ENCODE data around the gene RTN4R. TPM values are rescaled to one million over a fixed set of nuclear protein-coding genes. Genes with fewer than 3 reads are reported as not detected.

RTN4R gene
- total RNA-seq, 1 donor from 2014 or later: 2.0 TPM

GRCh38 chr22:20258584-20259326 is 9.4 kb downstream of the RTN4R start:
- intact Hi-C loops (cut with micrococcal nuclease): no loop called here

GRCh38 chr22:20258021-20258299 is 10.2 kb downstream of the RTN4R start:
- intact Hi-C loops (cut with micrococcal nuclease): no loop called here

GRCh38 chr22:20257212-20258020 is 10.7 kb downstream of the RTN4R start:
- intact Hi-C loops (cut with micrococcal nuclease): no loop called here

GRCh38 chr22:20256551-20257211 is 11.4 kb downstream of the RTN4R start:
- intact Hi-C loops (cut with micrococcal nuclease): no loop called here

- intact Hi-C loops (cut with micrococcal nuclease): no loop called here
These were observed 12.1 kb downstream of the RTN4R start for GRCh38 chr22:20256027-20256426.

GRCh38 chr22:20254975-20255946 is 12.9 kb downstream of the RTN4R start:
- intact Hi-C loops (cut with micrococcal nuclease): no loop called here

- intact Hi-C loops (cut with micrococcal nuclease): no loop called here
These were observed 15.0 kb downstream of the RTN4R start for GRCh38 chr22:20253161-20253560.

- intact Hi-C loops (cut with micrococcal nuclease): no loop called here
These were observed 16.1 kb downstream of the RTN4R start for GRCh38 chr22:20251981-20252380.

DNA sequence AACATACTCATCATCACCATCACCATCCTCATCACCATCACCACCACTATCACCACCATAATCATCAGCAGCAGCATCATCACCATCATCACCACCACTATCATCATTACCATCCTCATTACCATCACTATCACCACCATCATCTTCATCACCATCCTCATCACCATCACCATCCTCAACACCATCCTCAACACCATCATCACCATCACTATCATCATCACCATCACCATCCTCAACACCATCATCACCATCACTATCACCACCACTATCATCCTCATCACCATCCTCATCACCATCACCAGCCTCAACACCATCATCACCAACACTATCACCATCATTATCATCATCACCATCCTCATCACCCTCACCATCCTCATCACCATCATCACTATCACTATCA is 16.6 kb downstream of the RTN4R start:
- intact Hi-C loops (cut with micrococcal nuclease): no loop called here

DNA sequence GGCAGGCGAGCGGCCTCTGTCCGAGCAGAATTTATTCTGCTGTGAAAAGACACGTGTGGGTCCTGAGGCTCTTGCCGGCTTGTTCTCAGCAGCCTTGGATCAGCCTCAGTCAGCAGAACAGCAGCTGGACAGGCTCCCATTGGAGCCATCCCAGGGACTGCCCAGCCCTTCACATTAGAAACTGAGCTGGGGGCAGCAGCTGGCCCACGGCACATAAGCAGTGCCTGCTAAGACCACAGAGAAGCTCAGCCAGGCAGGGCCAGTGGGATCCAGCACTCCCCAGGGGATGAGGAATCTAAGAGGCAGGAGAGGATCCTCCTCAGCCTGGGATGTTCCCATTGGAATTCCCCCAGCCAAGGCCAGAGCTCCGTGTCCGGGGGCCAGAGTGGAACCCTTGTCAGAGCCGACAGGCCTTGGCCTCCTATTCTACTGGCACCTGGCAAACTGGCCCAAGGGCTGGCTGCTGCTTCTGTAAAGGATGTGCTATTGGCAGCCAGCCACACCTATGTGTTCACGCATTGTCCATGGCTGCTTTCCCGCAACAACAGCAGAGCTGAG is 18.2 kb downstream of the RTN4R start:
- intact Hi-C loops (cut with micrococcal nuclease): loop anchor here (10.0 kb wide), 1 partner anchor 45 kb away; no protein-coding TSS in a partner anchor

DNA sequence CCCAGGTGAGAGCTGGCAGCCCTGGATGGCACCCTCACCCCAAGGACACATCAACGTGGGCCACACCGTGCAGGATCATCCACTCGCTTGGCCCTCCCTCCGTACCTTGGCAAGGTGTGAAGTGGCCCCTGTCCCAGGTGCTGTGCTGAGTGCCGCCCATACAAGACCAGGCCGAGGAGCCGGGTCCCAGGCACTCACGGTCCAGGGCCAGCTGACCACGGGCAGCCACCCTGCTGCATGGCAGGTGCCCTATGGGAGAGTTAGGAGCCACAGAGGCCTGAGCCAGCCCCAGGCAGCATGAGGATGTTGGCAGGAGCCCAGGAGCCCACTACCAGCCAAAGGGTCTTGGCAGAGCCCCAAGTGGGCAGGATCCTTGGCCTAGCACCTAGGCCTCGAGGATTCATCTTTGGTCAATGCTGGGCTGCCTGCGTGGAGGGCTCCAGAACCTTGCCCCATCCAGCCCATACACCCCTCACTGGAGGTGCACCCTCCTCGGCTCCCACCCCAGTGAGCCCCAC is 19.6 kb downstream of the RTN4R start:
- intact Hi-C loops (cut with micrococcal nuclease): loop anchor here (10.0 kb wide), 1 partner anchor 46 kb away; no protein-coding TSS in a partner anchor

- intact Hi-C loops (cut with micrococcal nuclease): loop anchor here (10.0 kb wide), 1 partner anchor 47 kb away; no protein-coding TSS in a partner anchor
These were observed 20.4 kb downstream of the RTN4R start for GRCh38 chr22:20247608-20248171.

- intact Hi-C loops (cut with micrococcal nuclease): loop anchor here (10.0 kb wide), 1 partner anchor 48 kb away; no protein-coding TSS in a partner anchor
These were observed 21.1 kb downstream of the RTN4R start for GRCh38 chr22:20247010-20247505.

GRCh38 chr22:20246368-20247009 is 21.6 kb downstream of the RTN4R start:
- intact Hi-C loops (cut with micrococcal nuclease): loop anchor here (10.0 kb wide), 1 partner anchor 48 kb away; no protein-coding TSS in a partner anchor

GRCh38 chr22:20245577-20246367 is 22.3 kb downstream of the RTN4R start:
- intact Hi-C loops (cut with micrococcal nuclease): loop anchor here (10.0 kb wide), 1 partner anchor 49 kb away; no protein-coding TSS in a partner anchor

GRCh38 chr22:20244691-20245576 is 23.2 kb downstream of the RTN4R start:
- intact Hi-C loops (cut with micrococcal nuclease): loop anchor here (10.0 kb wide), 1 partner anchor 50 kb away; no protein-coding TSS in a partner anchor

GRCh38 chr22:20244250-20244648 is 23.9 kb downstream of the RTN4R start:
- intact Hi-C loops (cut with micrococcal nuclease): loop anchor here (10.0 kb wide), 1 partner anchor 51 kb away; no protein-coding TSS in a partner anchor

All from T-helper 1 cell treated with Interleukin-12 subunit alpha and Interleukin-12 subunit beta and Interleukin-4 antibody, amounts not matched to agents 30 ng/mL and 1 ng/mL, for 36 hours (primary cell).